ENCODE results near the gene GIGYF1. TPM values are rescaled to one million over a fixed set of nuclear protein-coding genes. Genes with fewer than 3 reads are reported as not detected.
A peak's percentile ranks its signal among the peaks of the same experiment; 100 is the strongest.

GIGYF1 gene, protein sequence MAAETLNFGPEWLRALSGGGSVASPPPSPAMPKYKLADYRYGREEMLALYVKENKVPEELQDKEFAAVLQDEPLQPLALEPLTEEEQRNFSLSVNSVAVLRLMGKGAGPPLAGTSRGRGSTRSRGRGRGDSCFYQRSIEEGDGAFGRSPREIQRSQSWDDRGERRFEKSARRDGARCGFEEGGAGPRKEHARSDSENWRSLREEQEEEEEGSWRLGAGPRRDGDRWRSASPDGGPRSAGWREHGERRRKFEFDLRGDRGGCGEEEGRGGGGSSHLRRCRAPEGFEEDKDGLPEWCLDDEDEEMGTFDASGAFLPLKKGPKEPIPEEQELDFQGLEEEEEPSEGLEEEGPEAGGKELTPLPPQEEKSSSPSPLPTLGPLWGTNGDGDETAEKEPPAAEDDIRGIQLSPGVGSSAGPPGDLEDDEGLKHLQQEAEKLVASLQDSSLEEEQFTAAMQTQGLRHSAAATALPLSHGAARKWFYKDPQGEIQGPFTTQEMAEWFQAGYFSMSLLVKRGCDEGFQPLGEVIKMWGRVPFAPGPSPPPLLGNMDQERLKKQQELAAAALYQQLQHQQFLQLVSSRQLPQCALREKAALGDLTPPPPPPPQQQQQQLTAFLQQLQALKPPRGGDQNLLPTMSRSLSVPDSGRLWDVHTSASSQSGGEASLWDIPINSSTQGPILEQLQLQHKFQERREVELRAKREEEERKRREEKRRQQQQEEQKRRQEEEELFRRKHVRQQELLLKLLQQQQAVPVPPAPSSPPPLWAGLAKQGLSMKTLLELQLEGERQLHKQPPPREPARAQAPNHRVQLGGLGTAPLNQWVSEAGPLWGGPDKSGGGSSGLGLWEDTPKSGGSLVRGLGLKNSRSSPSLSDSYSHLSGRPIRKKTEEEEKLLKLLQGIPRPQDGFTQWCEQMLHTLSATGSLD (N-terminal part only)
- 23.5 TPM for polyA plus RNA-seq (2013, experiment 1 of 2)
- polyA plus RNA-seq (2013, experiment 2 of 2) = 25.0 TPM

DNA sequence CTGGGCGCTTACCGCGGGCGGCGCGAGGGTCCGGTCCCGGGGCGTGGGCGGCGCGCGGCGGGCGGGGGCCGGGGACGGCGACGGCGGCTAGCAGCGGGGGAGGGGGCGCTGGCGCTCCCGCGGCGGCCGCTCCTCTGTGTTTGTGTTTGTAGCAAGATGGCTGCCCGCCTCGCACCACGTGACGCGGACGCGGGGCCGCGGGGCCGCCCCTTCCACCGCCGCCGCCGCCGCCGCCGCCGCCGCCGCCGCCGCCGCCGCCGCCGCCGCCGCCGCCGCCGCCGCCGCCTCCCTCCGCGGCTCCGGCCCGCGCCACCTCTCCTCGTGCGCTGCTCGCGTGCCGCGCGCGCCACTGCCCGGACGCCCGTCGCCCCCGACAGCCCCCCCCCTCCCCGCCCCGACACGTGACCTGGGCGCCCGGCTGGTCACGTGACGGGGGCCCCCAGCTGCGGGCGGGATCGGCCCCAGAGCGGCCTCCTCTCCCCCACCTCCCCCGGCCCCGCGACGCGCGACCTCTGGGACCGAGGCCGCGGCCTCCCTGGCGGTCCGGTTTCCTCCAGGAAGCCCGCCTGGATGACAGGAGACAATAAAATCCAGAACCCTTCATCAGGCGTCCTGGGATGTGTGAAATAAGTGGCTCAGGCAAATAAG lies at the start of gene GIGYF1:
GIGYF1 (minus strand) TSS at position 153 of the 648 bp plus-strand sequence. CDS start 6,012 bp downstream, outside the sequence.
- Histone ChIP-seq H3K23ac (ENCODE audit: low read length) (peak within 1 kb of the TSS; percentile 72), H3K4me1 (ENCODE audit: control insufficient read depth, low read depth, low read length) (peaks cover 7% of the 10 kb centered on the region), H3K4me3 (ENCODE audit: low read length) (peak within 1 kb of the TSS; percentile 76), H2BK5ac (ENCODE audit: low read length) (no peak within 1 kb of the TSS), H4K5ac (ENCODE audit: low read length) (no peak within 1 kb of the TSS), H3K56ac (ENCODE audit: low read length) (peak within 1 kb of the TSS; percentile 93), H3K27ac (ENCODE audit: low read depth, low read length) (peak within 1 kb of the TSS; percentile 81), H3K79me1 (ENCODE audit: low read length) (peaks cover 19% of the 10 kb centered on the region), H3K4me2 (ENCODE audit: low read length) (peak within 1 kb of the TSS; percentile 71), H3K9ac (ENCODE audit: low read length) (peak within 1 kb of the TSS; percentile 95), H3K4ac (ENCODE audit: low read depth, low read length) (peak within 1 kb of the TSS; percentile 96), H3K27me3 (ENCODE audit: insufficient read depth, low read length, poor library complexity) (no peaks in the 10 kb centered on the region), H2AK5ac (ENCODE audit: low read length) (no peak within 1 kb of the TSS), H4K8ac (ENCODE audit: low read depth, low read length) (peak within 1 kb of the TSS; percentile 94), H3K18ac (ENCODE audit: low read length) (peak within 1 kb of the TSS; percentile 88), H3K36me3 (ENCODE audit: control insufficient read depth, insufficient read depth, low read length) (no peaks in the 10 kb centered on the region), H2BK15ac (replicated peaks; ENCODE audit: low read depth) (no peak within 1 kb of the TSS), H3K79me2 (ENCODE audit: control insufficient read depth, insufficient read depth, low read length) (peaks cover 37% of the 10 kb centered on the region), H2BK120ac (ENCODE audit: low read depth, low read length) (peak within 1 kb of the TSS; percentile 82)
- DNase-seq = peak; percentile 69
- no CpG with 5 or more reads among the region's 102 CpGs for WGBS (ENCODE audit: extremely low coverage, insufficient coverage, low lambda C conversion rate)

DNA sequence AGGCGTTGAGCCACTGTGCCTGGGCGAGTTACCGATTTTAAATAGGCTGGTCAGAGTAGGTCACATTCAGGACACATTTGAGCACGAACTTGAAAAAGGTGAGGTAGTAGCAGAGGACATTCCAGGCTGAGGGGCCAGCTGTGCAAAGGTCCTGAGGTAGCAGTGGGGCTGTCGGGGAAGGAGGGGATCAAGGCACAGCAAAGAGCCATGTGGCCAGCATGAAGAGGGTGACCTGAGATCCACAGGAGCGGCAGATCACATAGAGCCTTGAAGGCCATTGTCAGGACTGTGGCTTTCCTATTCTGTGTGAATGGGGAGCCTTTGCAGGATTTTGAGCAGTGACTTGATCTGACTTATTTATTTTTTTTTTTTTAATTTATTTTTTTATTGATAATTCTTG lies 45.9 kb upstream of the GIGYF1 start:
- Histone ChIP-seq H3K4me2 (ENCODE audit: low read length) (no peak overlapping the region), H2BK120ac (ENCODE audit: low read depth, low read length) (no peak overlapping the region), H3K9ac (ENCODE audit: low read length) (no peak overlapping the region), H3K79me2 (ENCODE audit: control insufficient read depth, insufficient read depth, low read length) (no peaks in the 10 kb centered on the region), H3K27me3 (ENCODE audit: insufficient read depth, low read length, poor library complexity) (no peaks in the 10 kb centered on the region), H3K18ac (ENCODE audit: low read length) (no peak overlapping the region), H3K79me1 (ENCODE audit: low read length) (no peaks in the 10 kb centered on the region), H2AK5ac (ENCODE audit: low read length) (no peak overlapping the region), H3K56ac (ENCODE audit: low read length) (no peak overlapping the region), H3K4me1 (ENCODE audit: control insufficient read depth, low read depth, low read length) (no peaks in the 10 kb centered on the region), H3K23ac (ENCODE audit: low read length) (no peak overlapping the region), H4K5ac (ENCODE audit: low read length) (no peak overlapping the region), H2BK5ac (ENCODE audit: low read length) (no peak overlapping the region), H3K27ac (ENCODE audit: low read depth, low read length) (no peak overlapping the region), H3K4ac (ENCODE audit: low read depth, low read length) (no peak overlapping the region), H2BK15ac (replicated peaks; ENCODE audit: low read depth) (no peak overlapping the region), H4K8ac (ENCODE audit: low read depth, low read length) (no peak overlapping the region), H3K4me3 (ENCODE audit: low read length) (no peak overlapping the region), H3K36me3 (ENCODE audit: control insufficient read depth, insufficient read depth, low read length) (no peaks in the 10 kb centered on the region)
- no CpG with 5 or more reads among the region's 6 CpGs for whole genome bisulfite sequencing (ENCODE audit: extremely low coverage, insufficient coverage, low lambda C conversion rate)
- DNase-seq = no peak

DNA sequence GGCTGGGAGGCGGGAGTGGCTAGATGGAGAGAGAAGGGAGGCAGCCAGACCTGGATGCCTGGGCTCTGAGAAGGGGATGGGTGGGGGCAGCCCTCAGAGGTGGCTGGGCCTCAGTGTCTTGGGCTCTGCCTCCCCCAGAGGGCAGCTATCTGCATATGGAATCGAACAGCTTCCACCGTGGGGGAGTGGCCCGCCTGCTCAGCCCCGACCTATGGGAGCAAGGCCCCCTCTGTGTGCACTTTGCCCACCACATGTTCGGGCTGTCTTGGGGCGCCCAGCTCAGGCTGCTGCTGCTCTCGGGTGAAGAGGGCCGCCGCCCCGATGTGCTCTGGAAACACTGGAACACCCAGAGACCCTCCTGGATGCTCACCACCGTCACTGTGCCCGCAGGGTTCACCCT lies 42.6 kb upstream of the GIGYF1 start:
- WGBS (ENCODE audit: extremely low coverage, insufficient coverage, low lambda C conversion rate) = no CpG with 5 or more reads among the region's 13 CpGs

DNA sequence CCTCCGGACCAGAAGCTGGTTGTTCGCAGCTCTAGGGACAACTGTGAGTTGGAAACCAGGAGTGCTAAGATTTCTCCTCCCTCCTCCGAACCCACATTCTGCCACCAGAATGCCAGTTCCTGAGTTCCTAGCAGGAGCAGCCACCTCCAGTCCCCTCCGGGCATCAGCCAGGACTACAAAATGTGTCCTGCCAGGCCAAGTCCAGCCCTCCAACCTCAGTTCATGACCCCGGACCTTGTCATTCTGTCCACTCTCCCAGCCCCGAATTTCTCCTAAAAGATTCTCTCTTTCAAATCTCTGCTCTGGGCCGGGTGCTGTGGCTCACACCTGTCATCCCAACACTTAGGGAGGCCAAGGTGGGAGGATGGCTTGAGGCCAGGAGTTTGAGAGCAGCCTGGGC lies 41.7 kb upstream of the GIGYF1 start:
- Histone ChIP-seq H3K4me3 (ENCODE audit: low read length) (no peak overlapping the region), H3K4me2 (ENCODE audit: low read length) (no peak overlapping the region), H2BK5ac (ENCODE audit: low read length) (no peak overlapping the region), H3K9ac (ENCODE audit: low read length) (no peak overlapping the region), H3K56ac (ENCODE audit: low read length) (no peak overlapping the region), H4K5ac (ENCODE audit: low read length) (no peak overlapping the region), H3K79me1 (ENCODE audit: low read length) (no peaks in the 10 kb centered on the region), H3K27ac (ENCODE audit: low read depth, low read length) (no peak overlapping the region), H3K36me3 (ENCODE audit: control insufficient read depth, insufficient read depth, low read length) (no peaks in the 10 kb centered on the region), H2BK120ac (ENCODE audit: low read depth, low read length) (no peak overlapping the region), H3K4ac (ENCODE audit: low read depth, low read length) (no peak overlapping the region), H3K79me2 (ENCODE audit: control insufficient read depth, insufficient read depth, low read length) (no peaks in the 10 kb centered on the region), H3K4me1 (ENCODE audit: control insufficient read depth, low read depth, low read length) (no peaks in the 10 kb centered on the region), H2AK5ac (ENCODE audit: low read length) (no peak overlapping the region), H3K18ac (ENCODE audit: low read length) (no peak overlapping the region), H4K8ac (ENCODE audit: low read depth, low read length) (no peak overlapping the region), H2BK15ac (replicated peaks; ENCODE audit: low read depth) (no peak overlapping the region), H3K27me3 (ENCODE audit: insufficient read depth, low read length, poor library complexity) (no peaks in the 10 kb centered on the region), H3K23ac (ENCODE audit: low read length) (no peak overlapping the region)
- DNase-seq = no peak
- WGBS (ENCODE audit: extremely low coverage, insufficient coverage, low lambda C conversion rate) = no CpG with 5 or more reads among the region's 7 CpGs

More for the DNA sequence above, 42.6 kb upstream of the GIGYF1 start:
- Histone ChIP-seq H3K27ac (ENCODE audit: low read depth, low read length) (no peak overlapping the region), H3K18ac (ENCODE audit: low read length) (no peak overlapping the region), H2BK5ac (ENCODE audit: low read length) (no peak overlapping the region), H3K4me3 (ENCODE audit: low read length) (no peak overlapping the region), H3K4me1 (ENCODE audit: control insufficient read depth, low read depth, low read length) (no peaks in the 10 kb centered on the region), H2BK15ac (replicated peaks; ENCODE audit: low read depth) (no peak overlapping the region), H3K56ac (ENCODE audit: low read length) (no peak overlapping the region), H2BK120ac (ENCODE audit: low read depth, low read length) (no peak overlapping the region), H3K4me2 (ENCODE audit: low read length) (no peak overlapping the region), H3K36me3 (ENCODE audit: control insufficient read depth, insufficient read depth, low read length) (no peaks in the 10 kb centered on the region), H3K4ac (ENCODE audit: low read depth, low read length) (no peak overlapping the region), H2AK5ac (ENCODE audit: low read length) (no peak overlapping the region), H3K27me3 (ENCODE audit: insufficient read depth, low read length, poor library complexity) (no peaks in the 10 kb centered on the region), H4K5ac (ENCODE audit: low read length) (no peak overlapping the region), H3K79me2 (ENCODE audit: control insufficient read depth, insufficient read depth, low read length) (no peaks in the 10 kb centered on the region), H3K79me1 (ENCODE audit: low read length) (no peaks in the 10 kb centered on the region), H4K8ac (ENCODE audit: low read depth, low read length) (no peak overlapping the region), H3K23ac (ENCODE audit: low read length) (no peak overlapping the region), H3K9ac (ENCODE audit: low read length) (no peak overlapping the region)
- DNase-seq = no peak

DNA sequence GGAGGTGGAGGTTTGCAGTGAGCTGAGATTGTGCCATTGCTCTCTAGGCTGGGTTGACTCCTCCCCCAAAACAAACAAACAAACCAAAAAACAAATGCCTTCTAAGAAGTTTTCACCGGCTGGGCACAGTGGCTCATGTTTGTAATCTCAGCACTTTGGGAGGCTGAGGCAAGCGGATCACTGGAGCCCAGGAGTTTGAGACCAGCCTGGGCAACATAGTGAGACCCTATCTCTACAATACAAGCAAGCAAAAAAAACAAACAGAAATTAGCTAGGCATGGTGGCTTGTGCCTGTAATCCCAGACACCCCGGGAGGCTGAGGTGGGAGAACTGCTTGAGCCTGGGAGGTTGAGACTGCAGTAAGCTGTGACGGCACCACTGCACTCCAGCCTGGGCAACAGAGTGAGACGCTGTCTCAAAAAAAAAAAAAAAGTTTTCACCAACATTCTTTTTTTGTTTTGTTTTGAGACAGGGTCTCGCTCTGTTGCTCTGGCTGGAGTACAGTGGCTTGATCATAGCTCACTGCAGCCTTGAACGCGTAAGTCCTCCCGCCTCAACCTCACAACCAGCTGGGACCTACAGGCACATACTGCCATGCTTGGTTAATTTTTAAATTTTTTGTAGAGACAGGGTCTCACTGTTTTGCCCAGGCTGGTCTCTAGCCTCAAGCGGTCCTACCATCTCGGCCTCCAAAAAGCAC lies 38.0 kb upstream of the GIGYF1 start:
- H3K36me3 ChIP-seq (ENCODE audit: control insufficient read depth, insufficient read depth, low read length) = no peaks in the 10 kb centered on the region
- no peaks in the 10 kb centered on the region for H3K27me3 ChIP-seq (ENCODE audit: insufficient read depth, low read length, poor library complexity)
- no peak overlapping the region for H4K5ac ChIP-seq (ENCODE audit: low read length)
- H3K4me2 ChIP-seq (ENCODE audit: low read length) = no peak overlapping the region
- H3K9ac ChIP-seq (ENCODE audit: low read length) = no peak overlapping the region
- H2AK5ac ChIP-seq (ENCODE audit: low read length) = no peak overlapping the region
- no peak overlapping the region for H3K4me3 ChIP-seq (ENCODE audit: low read length)
- H2BK5ac ChIP-seq (ENCODE audit: low read length) = no peak overlapping the region
- H3K56ac ChIP-seq (ENCODE audit: low read length) = no peak overlapping the region
- WGBS (ENCODE audit: extremely low coverage, insufficient coverage, low lambda C conversion rate) = no CpG with 5 or more reads among the region's 11 CpGs
- H3K18ac ChIP-seq (ENCODE audit: low read length) = no peak overlapping the region
- H4K8ac ChIP-seq (ENCODE audit: low read depth, low read length) = no peak overlapping the region
- no peaks in the 10 kb centered on the region for H3K79me2 ChIP-seq (ENCODE audit: control insufficient read depth, insufficient read depth, low read length)
- H3K27ac ChIP-seq (ENCODE audit: low read depth, low read length) = no peak overlapping the region
- H3K4me1 ChIP-seq (ENCODE audit: control insufficient read depth, low read depth, low read length) = no peaks in the 10 kb centered on the region
- no peak overlapping the region for H3K23ac ChIP-seq (ENCODE audit: low read length)
- no peak for DNase-seq
- H3K4ac ChIP-seq (ENCODE audit: low read depth, low read length) = no peak overlapping the region
- H3K79me1 ChIP-seq (ENCODE audit: low read length) = no peaks in the 10 kb centered on the region
- H2BK120ac ChIP-seq (ENCODE audit: low read depth, low read length) = no peak overlapping the region
- H2BK15ac ChIP-seq (replicated peaks; ENCODE audit: low read depth) = no peak overlapping the region

All from mesendoderm (in vitro differentiated cells).